Mucosa of descending colon (tissue), 3 donors: ENCODE results near the gene ZRSR2. TPM values are rescaled to one million over a fixed set of nuclear protein-coding genes. Genes with fewer than 3 reads are reported as not detected.

Source experiments
- ATAC-seq: fragments of 200-7000 bp; cut with Tn5 transposase; one replicate; pipeline ENCODE4 v1.9.1; 2020; ENCODE audit warnings: mild to moderate bottlenecking, moderate library complexity
- DNase-seq, 3 donors: peaks; one replicate each; pipeline ENCODE4 v3.0.0-alpha.2; 2020
- H3K36me3 ChIP-seq: fragments of 200-600 bp; one replicate; pipeline ENCODE4 v1.8.0; 2021; ENCODE audit warnings: low read depth, mild to moderate bottlenecking
- H3K4me1 ChIP-seq: fragments of 200-600 bp; one replicate; pipeline ENCODE4 v1.8.0; 2021; ENCODE audit warnings: low read depth, mild to moderate bottlenecking
- H3K4me3 ChIP-seq: fragments of 200-600 bp; one replicate; pipeline ENCODE4 v1.8.0; 2021; ENCODE audit warnings: mild to moderate bottlenecking
- H3K9me3 ChIP-seq: fragments of 200-600 bp; one replicate; pipeline ENCODE4 v1.8.0; 2021; ENCODE audit warnings: mild to moderate bottlenecking
- CTCF ChIP-seq: fragments of 200-600 bp; IDR thresholded peaks from one replicate; pipeline ENCODE4 v1.8.0; 2022; ENCODE audit warnings: antibody characterized with exemption, mild to moderate bottlenecking
- intact Hi-C, 2 donors: fragments of 100-400 bp; cut with DNase I in 1 of 2; cut with micrococcal nuclease in 1 of 2; formaldehyde crosslinking; loops; one replicate each; pipeline versions ENCODE4 v1.11.0 to v1.11.1; 2022; cut with DNase I, micrococcal nuclease
- total RNA-seq, 3 donors: library from RNA; stranded (reverse); fragmentation: NEBNext Ultra II Directional in 2 of 3; extraction: Animal tissue kit (Norgen Biotek cat#: 25700) in 2 of 3; gene quantifications; one replicate each; pipeline versions ENCODE4 v1.2.1 to v1.2.4, GENCODE V29; 2021 to 2023
- donor health status: DM: no; HTN: no; CAD: no; lungs with moderate emphysema.
- donor health status: DM: no; HTN: no; CAD: no.
- donor health status: DM: no; HTN: yes; CAD: no.

Gene ZRSR2
- total RNA-seq, 3 donors from 2014 or later, result 7.0 to 14.0 (median 11.7) TPM

GRCh38 chrX:15748841-15749240 lies 41.4 kb upstream of the ZRSR2 start:
- no peak for TF ChIP-seq CTCF
- DNase-seq, result no peak
- no peak for ATAC-seq
- Histone ChIP-seq H3K4me1 (no peaks in the 10 kb centered on the region), H3K9me3 (no peaks in the 10 kb centered on the region), H3K4me3 (no peak overlapping the region), H3K36me3 (no peaks in the 10 kb centered on the region)
- intact Hi-C loops, result no loop called here

GRCh38 chrX:15749642-15750610 lies 40.4 kb upstream of the ZRSR2 start:
- H3K36me3 ChIP-seq, result no peaks in the 10 kb centered on the region
- TF ChIP-seq CTCF, result no peak
- intact Hi-C loops, result no loop called here
- H3K4me3 ChIP-seq, result no peak overlapping the region
- DNase-seq, result peak in 1 of 3 donors; percentile 20
- no peaks in the 10 kb centered on the region for H3K9me3 ChIP-seq
- peak; percentile 57 for ATAC-seq
- no peaks in the 10 kb centered on the region for H3K4me1 ChIP-seq

GRCh38 chrX:15750611-15751154 lies 39.6 kb upstream of the ZRSR2 start:
- peak; percentile 8 for ATAC-seq

GRCh38 chrX:15751155-15751819 lies 39.0 kb upstream of the ZRSR2 start:
- no peak for TF ChIP-seq CTCF
- Histone ChIP-seq H3K36me3 (no peaks in the 10 kb centered on the region), H3K4me3 (no peak overlapping the region), H3K4me1 (no peaks in the 10 kb centered on the region), H3K9me3 (no peaks in the 10 kb centered on the region)
- ATAC-seq (peak; percentile 90), DNase-seq (no peak)
- intact Hi-C loops, result no loop called here

More at GRCh38 chrX:15750611-15751154, 39.6 kb upstream of the ZRSR2 start:
- no peak for TF ChIP-seq CTCF
- intact Hi-C loops, result no loop called here
- no peak overlapping the region for H3K4me3 ChIP-seq
- no peak for DNase-seq
- no peaks in the 10 kb centered on the region for H3K9me3 ChIP-seq
- H3K36me3 ChIP-seq, result no peaks in the 10 kb centered on the region
- no peaks in the 10 kb centered on the region for H3K4me1 ChIP-seq

GRCh38 chrX:15755091-15755490 lies 35.2 kb upstream of the ZRSR2 start:
- no peak for DNase-seq
- H3K4me1 ChIP-seq, result no peaks in the 10 kb centered on the region
- ATAC-seq, result no peak
- H3K36me3 ChIP-seq, result no peaks in the 10 kb centered on the region
- no peaks in the 10 kb centered on the region for H3K9me3 ChIP-seq
- no peak overlapping the region for H3K4me3 ChIP-seq
- intact Hi-C loops, result no loop called here
- TF ChIP-seq CTCF, result no peak
